OCI-LY1 (cell line): ENCODE data around the gene PTPN22.

Experiments
- CTCF ChIP-seq: fragments of 200-600 bp; sonication (generic), shearing (Covaris generic); IDR thresholded peaks from 2 replicates; pipeline ENCODE4 v1.5.1; 2017; ENCODE audit warnings: mild to moderate bottlenecking, antibody characterized with exemption, low read length, moderate library complexity, mixed read lengths
- EZH2 ChIP-seq: fragments of 200-600 bp; sonication (generic), shearing (Covaris generic); IDR thresholded peaks from 2 replicates; pipeline ENCODE4 v1.8.0; 2017; ENCODE audit warnings: borderline replicate concordance, mixed run types, mild to moderate bottlenecking, antibody characterized with exemption, low read length, moderate library complexity, mixed read lengths

GRCh38 chr1:113891631-113892220 is 20.2 kb upstream of the PTPN22 start:
- TF ChIP-seq CTCF (no peak), EZH2 (no peak)
